SK-N-SH treated with all-trans-retinoic acid at 6 μM for 48 hours (cell line): ENCODE results near the gene ZNF423.

Experiments used
- ATAC-seq: fragments of 200-7000 bp; cut with Tn5 transposase; 3 replicates; pipeline ENCODE4 v1.9.1; 2020; ENCODE audit warnings: mild to moderate bottlenecking, moderate library complexity
- ARNTL ChIP-seq: fragments of 450-650 bp; formaldehyde crosslinking; IDR thresholded peaks from 2 replicates; pipeline ENCODE4 v1.5.0; 2020; ENCODE audit warnings: low read depth, mild to moderate bottlenecking, moderate library complexity, borderline replicate concordance
- BACH2 ChIP-seq: fragments of 250-450 bp; sonication (Bioruptor Pico); IDR thresholded peaks from 2 replicates; pipeline ENCODE4 v1.9.0; 2021; ENCODE audit warnings: mild to moderate bottlenecking, borderline replicate concordance
- CREB5 ChIP-seq: fragments of 250-450 bp; sonication (Bioruptor Pico); IDR thresholded peaks from 2 replicates; pipeline ENCODE4 v1.5.1; 2020; ENCODE audit warnings: low read depth, mild to moderate bottlenecking, moderate library complexity
- CSDC2 ChIP-seq: fragments of 250-450 bp; sonication (Bioruptor Pico); IDR thresholded peaks from 2 replicates; pipeline ENCODE4 v1.5.0; 2020; ENCODE audit warnings: mild to moderate bottlenecking, moderate library complexity
- CSRNP3 ChIP-seq: fragments of 250-450 bp; sonication (Bioruptor Pico); IDR thresholded peaks from 2 replicates; pipeline ENCODE4 v1.5.1; 2021; ENCODE audit warnings: mild to moderate bottlenecking, moderate library complexity
- GLIS3 ChIP-seq: fragments of 250-450 bp; sonication (Bioruptor Pico); IDR thresholded peaks from 2 replicates; pipeline ENCODE4 v1.5.0; 2020; ENCODE audit warnings: mild to moderate bottlenecking, moderate library complexity
- ISL1 ChIP-seq: fragments of 250-450 bp; sonication (Bioruptor Pico); IDR thresholded peaks from 2 replicates; pipeline ENCODE4 v2.1.2; 2022; ENCODE audit warnings: mild to moderate bottlenecking, moderate library complexity
- OSR1 ChIP-seq: fragments of 250-450 bp; sonication (Bioruptor Pico); IDR thresholded peaks from 2 replicates; pipeline ENCODE4 v1.8.0; 2022; ENCODE audit warnings: moderate library complexity, mild to moderate bottlenecking, inconsistent platforms
- PATZ1 ChIP-seq: fragments of 250-450 bp; sonication (Bioruptor Pico); IDR thresholded peaks from 2 replicates; pipeline ENCODE4 v1.8.0; 2020; ENCODE audit warnings: mild to moderate bottlenecking, moderate library complexity, borderline replicate concordance
- POU6F1 ChIP-seq: fragments of 250-450 bp; sonication (Bioruptor Pico); IDR thresholded peaks from 2 replicates; pipeline ENCODE4 v1.8.0; 2021; ENCODE audit warnings: low read depth, mild to moderate bottlenecking, moderate library complexity, borderline replicate concordance
- PPARA ChIP-seq: fragments of 250-450 bp; sonication (Bioruptor Pico); IDR thresholded peaks from 2 replicates; pipeline ENCODE4 v1.5.0; 2020; ENCODE audit warnings: mild to moderate bottlenecking, borderline replicate concordance
- RARB ChIP-seq: fragments of 250-450 bp; sonication (Bioruptor Pico); IDR thresholded peaks from 2 replicates; pipeline ENCODE4 v1.8.0; 2021; ENCODE audit warnings: mild to moderate bottlenecking, moderate library complexity
- SNAI2 ChIP-seq: fragments of 250-450 bp; sonication (Bioruptor Pico); IDR thresholded peaks from 2 replicates; pipeline ENCODE4 v1.5.0; 2020; ENCODE audit warnings: mild to moderate bottlenecking, moderate library complexity
- TCF4 ChIP-seq: fragments of 250-450 bp; sonication (Bioruptor Pico); IDR thresholded peaks from 2 replicates; pipeline ENCODE4 v1.8.0; 2021; ENCODE audit warnings: mild to moderate bottlenecking, moderate library complexity, borderline replicate concordance
- TSHZ2 ChIP-seq: fragments of 250-450 bp; sonication (Bioruptor Pico); IDR thresholded peaks from 2 replicates; pipeline ENCODE4 v1.5.0; 2020; ENCODE audit warnings: mild to moderate bottlenecking, moderate library complexity
- ZC3H10 ChIP-seq: fragments of 250-450 bp; sonication (Bioruptor Pico); IDR thresholded peaks from 2 replicates; pipeline ENCODE4 v1.5.1; 2021; ENCODE audit warnings: mild to moderate bottlenecking, moderate library complexity
- ZFP3 ChIP-seq: fragments of 250-450 bp; sonication (Bioruptor Pico); IDR thresholded peaks from 2 replicates; pipeline ENCODE4 v1.5.0; 2020; ENCODE audit warnings: mild to moderate bottlenecking, moderate library complexity
- ZFP30 ChIP-seq: fragments of 450-650 bp; formaldehyde crosslinking; IDR thresholded peaks from 2 replicates; pipeline ENCODE4 v1.5.0; 2022; ENCODE audit warnings: mild to moderate bottlenecking, moderate library complexity
- ZNF565 ChIP-seq: fragments of 450-650 bp; formaldehyde crosslinking; conservative IDR thresholded peaks from 2 replicates; pipeline ENCODE4 v1.5.0; 2020; ENCODE audit warnings: low read depth, mild to moderate bottlenecking, moderate library complexity
- ZNF70 ChIP-seq: fragments of 450-650 bp; formaldehyde crosslinking; IDR thresholded peaks from 2 replicates; pipeline ENCODE4 v1.5.0; 2020; ENCODE audit warnings: mild to moderate bottlenecking, moderate library complexity
- ZNF8 ChIP-seq: fragments of 450-650 bp; formaldehyde crosslinking; IDR thresholded peaks from 2 replicates; pipeline ENCODE4 v1.5.0; 2020; ENCODE audit warnings: mild to moderate bottlenecking, moderate library complexity

Gene ZNF423

GRCh38 chr16:49466529-49466831 is 389.4 kb downstream of the ZNF423 start:
- ATAC-seq, result no peak
- TF ChIP-seq ISL1 (CRISPR knock-in tag) (no peak), CREB5 (no peak), BACH2 (CRISPR knock-in tag) (no peak), ZC3H10 (CRISPR knock-in tag) (no peak), OSR1 (CRISPR knock-in tag) (no peak), ZNF565 (CRISPR knock-in tag) (no peak)

GRCh38 chr16:49465661-49466528 is 390.0 kb downstream of the ZNF423 start:
- ATAC-seq, result no peak

GRCh38 chr16:49464877-49465504 is 390.9 kb downstream of the ZNF423 start:
- ATAC-seq, result no peak
- TF ChIP-seq SNAI2 (CRISPR knock-in tag) (no peak), CSDC2 (no peak), ZNF70 (no peak), ZNF8 (CRISPR knock-in tag) (no peak), PATZ1 (CRISPR knock-in tag) (no peak), ARNTL (CRISPR knock-in tag) (no peak), ZNF565 (CRISPR knock-in tag) (no peak)

More at GRCh38 chr16:49465661-49466528, 390.0 kb downstream of the ZNF423 start:
- TF ChIP-seq BACH2 (CRISPR knock-in tag) (no peak), ISL1 (CRISPR knock-in tag) (no peak), PPARA (CRISPR knock-in tag) (no peak), GLIS3 (no peak), ZC3H10 (CRISPR knock-in tag) (no peak), CSDC2 (no peak), SNAI2 (CRISPR knock-in tag) (no peak), POU6F1 (no peak), CSRNP3 (CRISPR knock-in tag) (no peak), RARB (no peak), ZNF8 (CRISPR knock-in tag) (no peak), TSHZ2 (CRISPR knock-in tag) (no peak)

- TF ChIP-seq ZNF8 (CRISPR knock-in tag) (no peak), ZFP30 (CRISPR knock-in tag) (no peak), ZNF70 (no peak), ZFP3 (CRISPR knock-in tag) (no peak), ARNTL (CRISPR knock-in tag) (no peak), CSDC2 (no peak), ZC3H10 (CRISPR knock-in tag) (no peak), OSR1 (CRISPR knock-in tag) (no peak), TCF4 (CRISPR knock-in tag) (no peak), BACH2 (CRISPR knock-in tag) (no peak), RARB (no peak), ISL1 (CRISPR knock-in tag) (no peak), PATZ1 (CRISPR knock-in tag) (no peak), CSRNP3 (CRISPR knock-in tag) (no peak), PPARA (CRISPR knock-in tag) (no peak), SNAI2 (CRISPR knock-in tag) (no peak)
- ATAC-seq, result no peak
These were observed 391.8 kb downstream of the ZNF423 start for GRCh38 chr16:49464093-49464492.
